ENCODE results near the gene BAG5. TPM values are rescaled to one million over a fixed set of nuclear protein-coding genes. Genes with fewer than 3 reads are reported as not detected.

BAG5 gene
- total RNA-seq, 1 donor from 2014 or later, result 39.9 TPM

GRCh38 chr14:103563844-103564505, 1.5 kb upstream of the BAG5 start:
- Mint-ChIP-seq H3K4me1 (ENCODE audit: unreplicated experiment) (peaks cover 48% of the 10 kb centered on the region), H3K9me3 (ENCODE audit: unreplicated experiment) (no peaks in the 10 kb centered on the region), H3K4me3 (ENCODE audit: unreplicated experiment) (peak overlapping the region; percentile 100), H3K27me3 (ENCODE audit: unreplicated experiment) (peaks cover 22% of the 10 kb centered on the region), H3K36me3 (ENCODE audit: low read depth, unreplicated experiment) (peaks cover 28% of the 10 kb centered on the region), H3K27ac (ENCODE audit: unreplicated experiment) (peak overlapping the region; percentile 95)
- no peak for TF ChIP-seq CTCF (IDR thresholded peaks at IDR 0.05; ENCODE audit: unreplicated experiment)
- no peak for DNase-seq (ENCODE audit: low spot score)

GRCh38 chr14:103563226-103563620, 766 bp upstream of the BAG5 start:
- peak; percentile 38 for DNase-seq (ENCODE audit: low spot score)
- H3K27ac Mint-ChIP-seq (ENCODE audit: unreplicated experiment), result peak overlapping the region; percentile 95
- H3K9me3 Mint-ChIP-seq (ENCODE audit: unreplicated experiment), result no peaks in the 10 kb centered on the region
- H3K27me3 Mint-ChIP-seq (ENCODE audit: unreplicated experiment), result peaks cover 22% of the 10 kb centered on the region
- H3K4me3 Mint-ChIP-seq (ENCODE audit: unreplicated experiment), result peak overlapping the region; percentile 100
- H3K4me1 Mint-ChIP-seq (ENCODE audit: unreplicated experiment), result peaks cover 47% of the 10 kb centered on the region
- no peak for TF ChIP-seq CTCF (IDR thresholded peaks at IDR 0.05; ENCODE audit: unreplicated experiment)
- peaks cover 34% of the 10 kb centered on the region for H3K36me3 Mint-ChIP-seq (ENCODE audit: low read depth, unreplicated experiment)

GRCh38 chr14:103562179-103562428, 353 bp downstream of the BAG5 start:
- H3K9me3 Mint-ChIP-seq (ENCODE audit: unreplicated experiment), result no peaks in the 10 kb centered on the region
- H3K4me3 Mint-ChIP-seq (ENCODE audit: unreplicated experiment), result peak overlapping the region; percentile 99
- peaks cover 22% of the 10 kb centered on the region for H3K27me3 Mint-ChIP-seq (ENCODE audit: unreplicated experiment)
- H3K4me1 Mint-ChIP-seq (ENCODE audit: unreplicated experiment), result peaks cover 42% of the 10 kb centered on the region
- no peak for TF ChIP-seq CTCF (IDR thresholded peaks at IDR 0.05; ENCODE audit: unreplicated experiment)
- peak; percentile 67 for DNase-seq (ENCODE audit: low spot score)
- peaks cover 35% of the 10 kb centered on the region for H3K36me3 Mint-ChIP-seq (ENCODE audit: low read depth, unreplicated experiment)
- H3K27ac Mint-ChIP-seq (ENCODE audit: unreplicated experiment), result peak overlapping the region; percentile 98

GRCh38 chr14:103561381-103562178, 877 bp downstream of the BAG5 start:
- TF ChIP-seq CTCF (IDR thresholded peaks at IDR 0.05; ENCODE audit: unreplicated experiment), result no peak
- no peaks in the 10 kb centered on the region for H3K9me3 Mint-ChIP-seq (ENCODE audit: unreplicated experiment)
- peaks cover 22% of the 10 kb centered on the region for H3K27me3 Mint-ChIP-seq (ENCODE audit: unreplicated experiment)
- H3K27ac Mint-ChIP-seq (ENCODE audit: unreplicated experiment), result peak overlapping the region; percentile 98
- peaks cover 41% of the 10 kb centered on the region for H3K4me1 Mint-ChIP-seq (ENCODE audit: unreplicated experiment)
- H3K36me3 Mint-ChIP-seq (ENCODE audit: low read depth, unreplicated experiment), result peaks cover 35% of the 10 kb centered on the region
- peak overlapping the region; percentile 99 for H3K4me3 Mint-ChIP-seq (ENCODE audit: unreplicated experiment)
- peak; percentile 69 for DNase-seq (ENCODE audit: low spot score)

GRCh38 chr14:103560691-103561090, 1.8 kb downstream of the BAG5 start:
- Mint-ChIP-seq H3K4me3 (ENCODE audit: unreplicated experiment) (peak overlapping the region; percentile 99), H3K4me1 (ENCODE audit: unreplicated experiment) (peaks cover 38% of the 10 kb centered on the region), H3K9me3 (ENCODE audit: unreplicated experiment) (no peaks in the 10 kb centered on the region), H3K27me3 (ENCODE audit: unreplicated experiment) (peaks cover 22% of the 10 kb centered on the region), H3K36me3 (ENCODE audit: low read depth, unreplicated experiment) (peaks cover 35% of the 10 kb centered on the region), H3K27ac (ENCODE audit: unreplicated experiment) (peak overlapping the region; percentile 98)
- no peak for TF ChIP-seq CTCF (IDR thresholded peaks at IDR 0.05; ENCODE audit: unreplicated experiment)
- DNase-seq (ENCODE audit: low spot score), result no peak
